Colonic mucosa (tissue), 4 donors: ENCODE data around the gene KATNIP. TPM values are rescaled to one million over a fixed set of nuclear protein-coding genes. Genes with fewer than 3 reads are reported as not detected.
A peak's percentile ranks its signal among the peaks of the same experiment; 100 is the strongest.

Source experiments
- DNase-seq: peaks from one replicate; pipeline ENCODE4 v3.0.0-alpha.2; 2020
- H3K27ac ChIP-seq: fragments of 200-600 bp; one replicate; pipeline ENCODE4 v1.8.0; 2021
- H3K27me3 ChIP-seq: fragments of 200-600 bp; one replicate; pipeline ENCODE4 v1.8.0; 2021
- H3K36me3 ChIP-seq: fragments of 200-600 bp; one replicate; pipeline ENCODE4 v1.8.0; 2021
- H3K4me1 ChIP-seq: fragments of 200-600 bp; one replicate; pipeline ENCODE4 v1.8.0; 2021; ENCODE audit warnings: mild to moderate bottlenecking
- H3K4me3 ChIP-seq: fragments of 200-600 bp; one replicate; pipeline ENCODE4 v1.8.0; 2021
- H3K9ac ChIP-seq, 2 donors: one replicate each; pipeline ENCODE4 v1.7.0; 2013; ENCODE audit warnings: control low read depth in 2 of 2, low read depth in 2 of 2, low read length in 2 of 2
- H3K9me3 ChIP-seq: fragments of 200-600 bp; one replicate; pipeline ENCODE4 v1.8.0; 2021
- intact Hi-C: fragments of 100-400 bp; cut with DNase I; formaldehyde crosslinking; loops from one replicate; pipeline ENCODE4 v1.14.1; 2022
- total RNA-seq, 2 donors: library from RNA; stranded (reverse); fragmentation: NEBNext Ultra II Directional in 1 of 2; extraction: Animal tissue kit (Norgen Biotek cat#: 25700) in 1 of 2; gene quantifications; one replicate each; pipeline ENCODE4 v1.2.1, GENCODE V29; 2021
- TF ChIP-seq, protein P1 (sequence below): fragments of 200-600 bp; IDR thresholded peaks from one replicate; pipeline ENCODE4 v1.8.0; 2022; ENCODE audit warnings: antibody characterized with exemption, mild to moderate bottlenecking
- donor health status: healthy.
- donor health status: DM: no; HTN: no; CAD: no.
- donor health status: DM: no; HTN: no; CAD: no.

The KATNIP gene
- total RNA-seq, 2 donors from 2014 or later, result 23.6 to 34.1 TPM

DNA sequence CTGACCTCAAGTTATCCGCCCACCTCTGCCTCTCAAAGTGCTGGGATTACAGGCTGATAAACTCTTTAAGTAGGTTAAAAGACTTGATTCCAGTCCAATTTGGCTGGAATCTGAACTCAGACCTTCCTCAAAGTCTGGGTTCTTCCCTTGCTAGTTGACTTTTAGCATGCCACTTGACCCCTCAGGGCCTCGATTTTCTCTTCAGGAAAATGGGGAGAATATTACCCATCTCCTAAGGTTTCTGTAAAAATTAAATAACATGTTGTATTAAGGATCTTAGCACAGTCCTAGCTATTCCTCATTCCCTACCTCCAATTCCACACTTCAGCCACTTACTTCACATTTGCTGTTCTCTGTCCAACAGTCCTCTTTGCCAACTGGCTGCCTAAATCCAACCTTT lies 2.1 kb upstream of the KATNIP start:
- peaks cover 12% of the 10 kb centered on the region for H3K4me1 ChIP-seq
- peaks cover 8% of the 10 kb centered on the region for H3K36me3 ChIP-seq
- intact Hi-C loops, result no loop called here
- H3K27ac ChIP-seq, result no peak overlapping the region
- no peak overlapping the region for H3K9ac ChIP-seq
- no peak for DNase-seq
- H3K9me3 ChIP-seq, result no peaks in the 10 kb centered on the region
- no peaks in the 10 kb centered on the region for H3K27me3 ChIP-seq
- no peak overlapping the region for H3K4me3 ChIP-seq
- TF ChIP-seq, protein P1, sequence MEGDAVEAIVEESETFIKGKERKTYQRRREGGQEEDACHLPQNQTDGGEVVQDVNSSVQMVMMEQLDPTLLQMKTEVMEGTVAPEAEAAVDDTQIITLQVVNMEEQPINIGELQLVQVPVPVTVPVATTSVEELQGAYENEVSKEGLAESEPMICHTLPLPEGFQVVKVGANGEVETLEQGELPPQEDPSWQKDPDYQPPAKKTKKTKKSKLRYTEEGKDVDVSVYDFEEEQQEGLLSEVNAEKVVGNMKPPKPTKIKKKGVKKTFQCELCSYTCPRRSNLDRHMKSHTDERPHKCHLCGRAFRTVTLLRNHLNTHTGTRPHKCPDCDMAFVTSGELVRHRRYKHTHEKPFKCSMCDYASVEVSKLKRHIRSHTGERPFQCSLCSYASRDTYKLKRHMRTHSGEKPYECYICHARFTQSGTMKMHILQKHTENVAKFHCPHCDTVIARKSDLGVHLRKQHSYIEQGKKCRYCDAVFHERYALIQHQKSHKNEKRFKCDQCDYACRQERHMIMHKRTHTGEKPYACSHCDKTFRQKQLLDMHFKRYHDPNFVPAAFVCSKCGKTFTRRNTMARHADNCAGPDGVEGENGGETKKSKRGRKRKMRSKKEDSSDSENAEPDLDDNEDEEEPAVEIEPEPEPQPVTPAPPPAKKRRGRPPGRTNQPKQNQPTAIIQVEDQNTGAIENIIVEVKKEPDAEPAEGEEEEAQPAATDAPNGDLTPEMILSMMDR, result no peak

DNA sequence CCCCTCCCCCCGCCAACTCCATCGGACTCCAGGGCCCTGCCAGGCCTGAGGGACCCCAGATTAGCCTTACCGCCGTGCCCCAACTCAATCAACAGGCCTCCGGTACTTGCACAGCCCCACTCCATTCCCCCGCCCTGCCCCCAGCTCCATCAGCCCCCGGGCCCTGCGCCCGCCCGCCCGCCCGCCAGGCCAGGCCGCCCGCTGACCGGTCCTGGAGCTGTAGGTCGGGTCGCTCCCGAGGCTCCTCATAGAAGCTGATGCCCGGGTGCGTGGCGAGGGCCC lies 539 bp upstream of the KATNIP start:
- intact Hi-C loops, result no loop called here
- peak overlapping the region; percentile 90 for H3K4me3 ChIP-seq
- H3K9me3 ChIP-seq, result no peaks in the 10 kb centered on the region
- TF ChIP-seq, protein P1, result no peak
- DNase-seq, result no peak
- H3K4me1 ChIP-seq, result peaks cover 12% of the 10 kb centered on the region
- peak overlapping the region; percentile 53 for H3K27ac ChIP-seq
- no peaks in the 10 kb centered on the region for H3K27me3 ChIP-seq
- peaks cover 8% of the 10 kb centered on the region for H3K36me3 ChIP-seq
- H3K9ac ChIP-seq, result peak overlapping the region; percentile 70 to 95

DNA sequence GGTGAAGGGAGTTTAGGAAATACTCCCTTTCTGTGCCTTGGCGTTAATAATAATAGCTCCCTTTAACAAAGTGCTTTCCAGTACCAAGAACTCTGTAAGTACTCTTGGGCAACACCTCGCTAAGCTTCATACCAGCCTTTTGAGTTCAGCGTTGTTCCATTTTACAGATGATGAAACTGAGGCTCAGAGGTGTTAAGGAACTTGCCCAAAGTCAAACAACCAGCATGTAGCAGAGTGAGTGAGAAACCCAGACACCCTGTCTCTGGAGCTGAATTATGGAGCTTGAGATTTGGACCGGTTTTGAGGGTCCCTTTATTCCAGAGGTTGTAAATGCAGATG lies 607 bp downstream of the KATNIP start:
- intact Hi-C loops, result no loop called here
- Histone ChIP-seq H3K9ac (peak overlapping the region; percentile 52 to 95), H3K4me1 (peaks cover 12% of the 10 kb centered on the region), H3K27me3 (no peaks in the 10 kb centered on the region), H3K36me3 (no peaks in the 10 kb centered on the region), H3K9me3 (no peaks in the 10 kb centered on the region), H3K27ac (peak overlapping the region; percentile 39), H3K4me3 (peak overlapping the region; percentile 90)
- TF ChIP-seq, protein P1, result no peak
- DNase-seq, result no peak

DNA sequence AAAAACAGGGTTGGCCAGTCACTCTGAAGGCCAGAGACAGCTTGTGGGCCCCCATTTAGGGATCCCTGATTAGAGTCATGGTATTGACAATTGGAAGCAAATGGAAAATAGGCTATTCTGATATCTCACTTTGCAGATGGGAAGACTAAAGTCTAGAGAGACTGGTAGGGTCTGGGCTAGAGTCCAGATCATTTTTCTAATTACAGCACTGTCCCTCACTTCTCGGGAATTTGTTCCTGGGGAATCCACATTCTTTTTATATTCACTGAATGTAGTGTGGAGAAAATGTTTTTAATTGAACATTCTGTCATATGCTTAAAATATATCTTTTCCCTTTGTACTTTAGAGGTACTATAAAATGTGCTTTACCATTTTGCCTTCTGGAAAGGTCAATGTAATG lies 1.1 kb downstream of the KATNIP start:
- Histone ChIP-seq H3K4me1 (peaks cover 12% of the 10 kb centered on the region), H3K27me3 (no peaks in the 10 kb centered on the region), H3K27ac (no peak overlapping the region), H3K4me3 (no peak overlapping the region), H3K36me3 (no peaks in the 10 kb centered on the region), H3K9me3 (no peaks in the 10 kb centered on the region), H3K9ac (peak overlapping the region in 1 of 2 donors; percentile 95)
- TF ChIP-seq, protein P1, result no peak
- intact Hi-C loops, result no loop called here
- no peak for DNase-seq

DNA sequence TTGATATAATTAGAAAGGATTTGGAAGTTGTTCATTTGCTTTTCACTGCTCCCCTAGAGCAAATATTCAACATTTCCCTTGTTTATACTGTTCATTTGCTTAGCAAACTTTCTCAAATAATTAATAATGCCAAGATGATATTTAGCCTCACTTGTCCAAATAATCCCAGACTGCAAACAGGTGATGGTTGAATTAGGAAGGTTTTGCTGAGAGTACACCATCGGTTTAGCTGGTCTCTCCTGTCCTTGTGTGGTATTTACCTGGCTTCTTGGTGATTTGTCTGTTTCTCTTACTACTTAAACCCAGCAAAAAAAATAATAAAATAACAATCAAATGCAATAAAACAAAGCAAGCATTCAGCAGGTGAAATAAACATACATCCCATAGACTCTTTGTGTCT lies 6.5 kb downstream of the KATNIP start:
- TF ChIP-seq, protein P1, result no peak
- no peaks in the 10 kb centered on the region for H3K4me1 ChIP-seq
- H3K36me3 ChIP-seq, result no peaks in the 10 kb centered on the region
- no peak for DNase-seq
- no peaks in the 10 kb centered on the region for H3K27me3 ChIP-seq
- intact Hi-C loops, result no loop called here
- no peak overlapping the region for H3K4me3 ChIP-seq
- H3K27ac ChIP-seq, result no peak overlapping the region
- no peaks in the 10 kb centered on the region for H3K9me3 ChIP-seq
- no peak overlapping the region for H3K9ac ChIP-seq

DNA sequence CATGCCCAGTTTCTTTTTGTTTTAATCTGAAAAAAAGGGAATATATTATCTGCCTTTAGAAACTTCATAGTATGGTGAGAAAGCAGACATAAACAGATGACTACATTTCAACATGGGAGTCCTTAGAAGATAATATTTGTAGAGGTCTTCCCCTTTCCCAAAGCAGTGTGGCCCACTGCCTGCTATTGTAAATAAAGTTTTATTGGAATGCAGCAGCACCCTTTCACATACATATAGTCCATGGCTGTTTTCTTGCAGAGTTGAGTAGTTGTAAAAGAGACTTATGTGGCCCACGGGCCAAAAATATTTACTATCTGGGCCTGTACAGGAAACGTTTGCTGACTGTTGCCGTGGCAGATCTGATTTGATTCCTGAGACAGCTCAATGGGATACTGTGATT lies 8.5 kb downstream of the KATNIP start:
- Histone ChIP-seq H3K36me3 (no peaks in the 10 kb centered on the region), H3K4me1 (no peaks in the 10 kb centered on the region), H3K27me3 (no peaks in the 10 kb centered on the region), H3K4me3 (no peak overlapping the region), H3K27ac (no peak overlapping the region), H3K9me3 (no peaks in the 10 kb centered on the region), H3K9ac (no peak overlapping the region)
- no peak for DNase-seq
- intact Hi-C loops, result no loop called here
- TF ChIP-seq, protein P1, result no peak
